ENCODE measurements around the gene SEMA4C.
A peak's percentile ranks its signal among the peaks of the same experiment; 100 is the strongest.

The SEMA4C gene

GRCh38 chr2:96897491-96898134 lies 27.7 kb upstream of the SEMA4C start:
- DNase-seq (ENCODE audit: low spot score): no peak
- Histone ChIP-seq H3K27ac (no peak overlapping the region), H3K4me3 (no peak overlapping the region)
- TF ChIP-seq CTCF (IDR thresholded peaks at IDR 0.05): no peak

GRCh38 chr2:96895746-96896651 lies 26.1 kb upstream of the SEMA4C start:
- no peak for TF ChIP-seq CTCF (IDR thresholded peaks at IDR 0.05)
- Histone ChIP-seq H3K4me3 (no peak overlapping the region), H3K27ac (no peak overlapping the region)
- DNase-seq (ENCODE audit: low spot score): no peak

GRCh38 chr2:96895032-96895745 lies 25.3 kb upstream of the SEMA4C start:
- TF ChIP-seq CTCF (IDR thresholded peaks at IDR 0.05): no peak
- Histone ChIP-seq H3K4me3 (no peak overlapping the region), H3K27ac (no peak overlapping the region)
- DNase-seq (ENCODE audit: low spot score): no peak

GRCh38 chr2:96894151-96894531 lies 24.3 kb upstream of the SEMA4C start:
- no peak for TF ChIP-seq CTCF (IDR thresholded peaks at IDR 0.05)
- Histone ChIP-seq H3K27ac (no peak overlapping the region), H3K4me3 (no peak overlapping the region)
- no peak for DNase-seq (ENCODE audit: low spot score)

GRCh38 chr2:96893289-96894150 lies 23.6 kb upstream of the SEMA4C start:
- no peak for TF ChIP-seq CTCF (IDR thresholded peaks at IDR 0.05)
- no peak for DNase-seq (ENCODE audit: low spot score)
- H3K4me3 ChIP-seq: no peak overlapping the region
- no peak overlapping the region for H3K27ac ChIP-seq

GRCh38 chr2:96891591-96892333 lies 21.9 kb upstream of the SEMA4C start:
- no peak for TF ChIP-seq CTCF (IDR thresholded peaks at IDR 0.05)
- Histone ChIP-seq H3K4me3 (no peak overlapping the region), H3K27ac (peak overlapping the region; percentile 41 to 65)
- DNase-seq (ENCODE audit: low spot score): no peak

All from coronary artery (tissue), 2 donors.